HepG2 (cell line): ENCODE data around the gene PVALB. TPM values are rescaled to one million over a fixed set of nuclear protein-coding genes. Genes with fewer than 3 reads are reported as not detected.
A peak's percentile ranks its signal among the peaks of the same experiment; 100 is the strongest.

Source experiments
- ATAC-seq: fragments of 200-7000 bp; cut with Tn5 transposase; 3 replicates; pipeline ENCODE4 v1.9.1; 2020; ENCODE audit warnings: mild to moderate bottlenecking, moderate library complexity
- BruUV-seq: library from RNA; stranded (reverse); fragments of 400-500 nt; replicated peaks from 2 replicates; lab custom pipeline; 2021; lab: Mats Ljungman, UMichigan
- CTCF ChIA-PET: fragments of 300-600 bp; formaldehyde crosslinking; extraction: SDS; loops from one replicate; lab custom pipeline; 2021; ENCODE audit warnings: low total read pairs, inconsistent platforms, low intra/inter-chr PET ratio; lab: Yijun Ruan, JAX
- POLR2A ChIA-PET: fragments of 350-600 bp; sonication (Branson Sonifier 250); formaldehyde crosslinking; loops from one replicate; lab custom pipeline; 2020; ENCODE audit warnings: antibody characterized with exemption, inconsistent platforms; lab: Yijun Ruan, JAX
- DNase-seq: peaks from one replicate; pipeline ENCODE4 v3.0.0-alpha.2; 2015; ENCODE audit warnings: low spot score
- FAIRE-seq: peaks from 3 replicates; lab custom pipeline; 2011; peaks lifted over from hg19 to GRCh38; lab: Jason Lieb, UNC
- H2AFZ ChIP-seq: one replicate; pipeline ENCODE4 v1.6.1; 2011; ENCODE audit warnings: low read length, inconsistent platforms
- H3K27ac ChIP-seq: fragments of 300-600 bp; 3 replicates; pipeline ENCODE4 v1.8.0; 2011; ENCODE audit warnings: mixed run types, mild to moderate bottlenecking, mixed read lengths, low read length, inconsistent platforms; ENCODE audit not compliant: insufficient read depth; ENCODE audit errors: extremely low read length
- H3K27me3 ChIP-seq, 2 experiments: fragments of 200-600 bp in 1 of 2; 2 replicates in 1 of 2; 3 replicates in 1 of 2; pipeline versions ENCODE4 v1.6.0 to v1.8.0; 2011; ENCODE audit warnings: low read length in 2 of 2, mild to moderate bottlenecking in 2 of 2, moderate library complexity in 2 of 2, inconsistent platforms in 1 of 2; ENCODE audit not compliant: insufficient read depth in 2 of 2, control insufficient read depth in 1 of 2
- H3K36me3 ChIP-seq, 2 experiments: fragments of 200-600 bp in 1 of 2; replicated peaks in 1 of 2; 2 replicates in 1 of 2; 3 replicates in 1 of 2; pipeline versions ENCODE4 v1.5.1 to v1.8.0; 2011; ENCODE audit warnings: low read length in 2 of 2, inconsistent platforms in 1 of 2; ENCODE audit not compliant: insufficient read depth in 2 of 2, control insufficient read depth in 1 of 2
- H3K4me1 ChIP-seq: 2 replicates; pipeline ENCODE4 v1.5.1; 2012; ENCODE audit warnings: low read length, inconsistent platforms; ENCODE audit not compliant: insufficient read depth
- H3K4me2 ChIP-seq: 2 replicates; pipeline ENCODE4 v1.6.0; 2011; ENCODE audit warnings: low read depth, low read length, inconsistent platforms
- H3K4me3 ChIP-seq, 3 experiments: fragments of 200-600 bp in 1 of 3; sonication (generic), shearing (Covaris generic) in 1 of 3; replicated peaks in 1 of 3; 2 replicates each; pipeline ENCODE4 v1.5.1; 2011 to 2016; ENCODE audit warnings: low read length in 3 of 3, inconsistent platforms in 2 of 3, low read depth in 2 of 3, mild to moderate bottlenecking in 2 of 3, control low read depth in 1 of 3, mixed read lengths in 1 of 3; ENCODE audit not compliant: insufficient read depth in 1 of 3
- H3K79me2 ChIP-seq: one replicate; pipeline ENCODE4 v1.6.1; 2011; ENCODE audit warnings: low read length, inconsistent platforms; ENCODE audit not compliant: insufficient read depth
- H3K9ac ChIP-seq: 2 replicates; pipeline ENCODE4 v1.6.0; 2011; ENCODE audit warnings: mild to moderate bottlenecking, low read depth, low read length, inconsistent platforms; ENCODE audit not compliant: insufficient read depth
- H3K9me3 ChIP-seq: 2 replicates; pipeline ENCODE4 v1.5.1; 2012; ENCODE audit warnings: mild to moderate bottlenecking, low read length
- H4K20me1 ChIP-seq: 2 replicates; pipeline ENCODE4 v1.6.0; 2011; ENCODE audit warnings: inconsistent platforms, mild to moderate bottlenecking, low read length, moderate library complexity; ENCODE audit not compliant: insufficient read depth
- ARID5B ChIP-seq: IDR thresholded peaks from 2 replicates; pipeline ENCODE4 v1.4.0; 2020; ENCODE audit warnings: mild to moderate bottlenecking, missing genetic modification reagents
- MNT ChIP-seq: fragments of 450-650 bp; IDR thresholded peaks from 2 replicates; pipeline ENCODE4 v1.6.1; 2016
- WGBS: methylation state at CpG from one replicate; pipeline ENCODE4 v1.1.6; 2017; ENCODE audit warnings: low lambda C conversion rate; 5-methylcytosine and 5-hydroxymethylcytosine counted together
- in situ Hi-C: cut with HindIII; loops from 2 replicates; pipeline ENCODE4 v1.10.0; 2017; ENCODE audit warnings: low pct_unique_long_range_greater_than_20kb; ENCODE audit not compliant: extremely low pct_ligation_motif_present
- intact Hi-C: fragments of 100-400 bp; cut with micrococcal nuclease; formaldehyde crosslinking; loops from one replicate; pipeline ENCODE4 v1.10.0; 2022; ENCODE audit not compliant: unreplicated experiment
- polyA plus RNA-seq, 8 experiments: library from polyadenylated mRNA; depleted of rRNA in 3 of 8; stranded (reverse) in 7 of 8; unstranded in 1 of 8; fragments of >200 nt; fragmentation: Illumina TruSeq in 4 of 8; extraction: Trizol in 4 of 8; gene quantifications; 2 replicates each; pipeline versions ENCODE4 v1.2.1 to v1.2.3, GENCODE V29; 2011 to 2016; ENCODE audit warnings: low read depth in 4 of 8, missing spikeins in 1 of 8, mixed read lengths in 1 of 8; ENCODE audit not compliant: insufficient read depth in 1 of 8
- total RNA-seq, 5 experiments: library from RNA; depleted of rRNA; stranded (reverse); fragments of >200 nt; fragmentation: Illumina TruSeq; extraction: Trizol; gene quantifications; 2 replicates each; pipeline ENCODE4 v1.2.3, GENCODE V29; 2016; ENCODE audit warnings: low read depth in 1 of 5

PVALB gene
- total and polyA plus RNA-seq, 2 of the 13 experiments (the other 11 are each of a cell fraction or from before 2014, with no cell fraction given) = not detected

GRCh38 chr22:36855478-36855877 lies 38.6 kb upstream of the PVALB start:
- WGBS = 54% methylated on average over 3 of the region's 3 CpGs
- DNase-seq (no peak), ATAC-seq (no peak), FAIRE-seq (no peak)
- in situ Hi-C loops (loop anchor here (5.0 to 10.0 kb wide), 3 partner anchors 73 to 308 kb away; no protein-coding TSS in a partner anchor), intact Hi-C loops (no loop called here)
- POLR2A ChIA-PET = no interaction called here
- no peak overlapping the region for H3K27ac ChIP-seq
- H3K4me3 ChIP-seq = no peak overlapping the region
- CTCF ChIA-PET = interaction anchor here (1.7 to 3.6 kb wide), 3 partner anchors 74 to 309 kb away, joined by 11 to 67 read pairs (median 23); no protein-coding TSS in a partner anchor
- H2AFZ ChIP-seq = no peak overlapping the region
- H3K4me2 ChIP-seq = no peak overlapping the region
- no peaks in the 10 kb centered on the region for H3K36me3 ChIP-seq
- H3K79me2 ChIP-seq = no peaks in the 10 kb centered on the region
- no TSS peak for BruUV-seq
- H3K9ac ChIP-seq = no peak overlapping the region
- H3K27me3 ChIP-seq = peaks cover 1 to 33% of the 10 kb centered on the region in 2 experiments; a peak in 3 of 5 replicates
- no peaks in the 10 kb centered on the region for H3K4me1 ChIP-seq
- TF ChIP-seq MNT = peak; percentile 75
- TF ChIP-seq ARID5B = no peak
- H4K20me1 ChIP-seq = no peaks in the 10 kb centered on the region
- no peaks in the 10 kb centered on the region for H3K9me3 ChIP-seq
